ENCODE results near the gene ATAD1. TPM values are rescaled to one million over a fixed set of nuclear protein-coding genes. Genes with fewer than 3 reads are reported as not detected.

Gene ATAD1
- total RNA-seq, 1 experiment from 2014 or later = 15.7 TPM

GRCh38 chr10:87706731-87707130 lies 111.3 kb downstream of the ATAD1 start:
- Histone ChIP-seq H3K9me2 (replicated peaks; ENCODE audit: low read length) (no peaks in the 10 kb centered on the region), H2AFZ (ENCODE audit: low read length) (no peak overlapping the region), H4K20me1 (ENCODE audit: low read length) (no peaks in the 10 kb centered on the region), H3K27me3 (ENCODE audit: low read length) (no peaks in the 10 kb centered on the region), H3K4me3 (ENCODE audit: low read length) (no peak overlapping the region), H3K4me1 (ENCODE audit: insufficient read depth, low read length) (peaks cover 16% of the 10 kb centered on the region), H3K9me3 (ENCODE audit: low read length) (no peaks in the 10 kb centered on the region), H3F3A (ENCODE audit: low read length, unreplicated experiment) (no peaks in the 10 kb centered on the region), H3K9ac (ENCODE audit: low read length) (no peak overlapping the region), H3K36me3 (ENCODE audit: low read depth, low read length) (no peaks in the 10 kb centered on the region), H3K4me2 (ENCODE audit: low read length) (no peak overlapping the region), H3K79me2 (ENCODE audit: low read length) (no peaks in the 10 kb centered on the region), H3K27ac (ENCODE audit: low read length) (no peak overlapping the region)
- BruUV-seq (replicated peaks) = no TSS peak
- no peak for ATAC-seq
- TF ChIP-seq EZH2phosphoT487 (IDR thresholded peaks at IDR 0.05; ENCODE audit: borderline replicate concordance, low read length) (no peak), CTCF (conservative IDR thresholded peaks at IDR 0.05; ENCODE audit: low read depth, low read length) (no peak), EZH2 (IDR thresholded peaks at IDR 0.05; ENCODE audit: low read length, unreplicated experiment) (no peak)
- intact Hi-C loops (cut with micrococcal nuclease) = no loop called here
- peak; percentile 44 for DNase-seq
- ChIA-PET POLR2A (ENCODE audit: unreplicated experiment) (no interaction called here), CTCF (no interaction called here)

GRCh38 chr10:87705339-87705738 lies 112.7 kb downstream of the ATAD1 start:
- intact Hi-C loops (cut with micrococcal nuclease) = no loop called here
- no peaks in the 10 kb centered on the region for H4K20me1 ChIP-seq (ENCODE audit: low read length)
- no peak overlapping the region for H3K9ac ChIP-seq (ENCODE audit: low read length)
- H3K36me3 ChIP-seq (ENCODE audit: low read depth, low read length) = no peaks in the 10 kb centered on the region
- no peaks in the 10 kb centered on the region for H3F3A ChIP-seq (ENCODE audit: low read length, unreplicated experiment)
- no TSS peak for BruUV-seq (replicated peaks)
- no peaks in the 10 kb centered on the region for H3K27me3 ChIP-seq (ENCODE audit: low read length)
- DNase-seq (peak; percentile 73), ATAC-seq (peak; percentile 78)
- H2AFZ ChIP-seq (ENCODE audit: low read length) = no peak overlapping the region
- ChIA-PET CTCF (no interaction called here), POLR2A (ENCODE audit: unreplicated experiment) (no interaction called here)
- H3K4me1 ChIP-seq (ENCODE audit: insufficient read depth, low read length) = peaks cover 25% of the 10 kb centered on the region
- TF ChIP-seq CTCF (conservative IDR thresholded peaks at IDR 0.05; ENCODE audit: low read depth, low read length) = no peak
- no peak for TF ChIP-seq EZH2 (IDR thresholded peaks at IDR 0.05; ENCODE audit: low read length, unreplicated experiment)
- no peak for TF ChIP-seq EZH2phosphoT487 (IDR thresholded peaks at IDR 0.05; ENCODE audit: borderline replicate concordance, low read length)
- no peaks in the 10 kb centered on the region for H3K9me3 ChIP-seq (ENCODE audit: low read length)
- H3K79me2 ChIP-seq (ENCODE audit: low read length) = no peaks in the 10 kb centered on the region
- H3K4me2 ChIP-seq (ENCODE audit: low read length) = 0 out of 2 replicates have a peak overlapping the region, but pooled peaks have one; percentile 7
- H3K4me3 ChIP-seq (ENCODE audit: low read length) = no peak overlapping the region
- H3K27ac ChIP-seq (ENCODE audit: low read length) = peak overlapping the region; percentile 60
- no peaks in the 10 kb centered on the region for H3K9me2 ChIP-seq (replicated peaks; ENCODE audit: low read length)

GRCh38 chr10:87703771-87704170 lies 114.3 kb downstream of the ATAD1 start:
- H3K9ac ChIP-seq (ENCODE audit: low read length) = no peak overlapping the region
- no peaks in the 10 kb centered on the region for H3F3A ChIP-seq (ENCODE audit: low read length, unreplicated experiment)
- no TSS peak for BruUV-seq (replicated peaks)
- H3K4me1 ChIP-seq (ENCODE audit: insufficient read depth, low read length) = peaks cover 34% of the 10 kb centered on the region
- intact Hi-C loops (cut with micrococcal nuclease) = no loop called here
- H3K27ac ChIP-seq (ENCODE audit: low read length) = no peak overlapping the region
- H3K27me3 ChIP-seq (ENCODE audit: low read length) = no peaks in the 10 kb centered on the region
- H3K79me2 ChIP-seq (ENCODE audit: low read length) = no peaks in the 10 kb centered on the region
- H3K4me2 ChIP-seq (ENCODE audit: low read length) = no peak overlapping the region
- CTCF ChIA-PET = no interaction called here
- no peaks in the 10 kb centered on the region for H3K9me3 ChIP-seq (ENCODE audit: low read length)
- H3K4me3 ChIP-seq (ENCODE audit: low read length) = no peak overlapping the region
- no peak for DNase-seq
- no peak overlapping the region for H2AFZ ChIP-seq (ENCODE audit: low read length)
- no peaks in the 10 kb centered on the region for H3K36me3 ChIP-seq (ENCODE audit: low read depth, low read length)
- no peak for TF ChIP-seq EZH2phosphoT487 (IDR thresholded peaks at IDR 0.05; ENCODE audit: borderline replicate concordance, low read length)
- no peak for TF ChIP-seq CTCF (conservative IDR thresholded peaks at IDR 0.05; ENCODE audit: low read depth, low read length)
- TF ChIP-seq EZH2 (IDR thresholded peaks at IDR 0.05; ENCODE audit: low read length, unreplicated experiment) = no peak
- H4K20me1 ChIP-seq (ENCODE audit: low read length) = no peaks in the 10 kb centered on the region
- no peaks in the 10 kb centered on the region for H3K9me2 ChIP-seq (replicated peaks; ENCODE audit: low read length)
- no peak for ATAC-seq
- POLR2A ChIA-PET (ENCODE audit: unreplicated experiment) = no interaction called here

Measured in PC-3 (cell line).